ENCODE results near the gene GRM4.
"Not testable (repeated sequence)": the region's sequence is repeated elsewhere in the genome, so short reads cannot be mapped to it uniquely, and the experiment has no call there.

GRM4 gene

GRCh38 chr6:34061348-34061747, 84.5 kb downstream of the GRM4 start:
- no peak for DNase-seq

GRCh38 chr6:34059914-34060313, 86.0 kb downstream of the GRM4 start:
- DNase-seq: no peak

DNA sequence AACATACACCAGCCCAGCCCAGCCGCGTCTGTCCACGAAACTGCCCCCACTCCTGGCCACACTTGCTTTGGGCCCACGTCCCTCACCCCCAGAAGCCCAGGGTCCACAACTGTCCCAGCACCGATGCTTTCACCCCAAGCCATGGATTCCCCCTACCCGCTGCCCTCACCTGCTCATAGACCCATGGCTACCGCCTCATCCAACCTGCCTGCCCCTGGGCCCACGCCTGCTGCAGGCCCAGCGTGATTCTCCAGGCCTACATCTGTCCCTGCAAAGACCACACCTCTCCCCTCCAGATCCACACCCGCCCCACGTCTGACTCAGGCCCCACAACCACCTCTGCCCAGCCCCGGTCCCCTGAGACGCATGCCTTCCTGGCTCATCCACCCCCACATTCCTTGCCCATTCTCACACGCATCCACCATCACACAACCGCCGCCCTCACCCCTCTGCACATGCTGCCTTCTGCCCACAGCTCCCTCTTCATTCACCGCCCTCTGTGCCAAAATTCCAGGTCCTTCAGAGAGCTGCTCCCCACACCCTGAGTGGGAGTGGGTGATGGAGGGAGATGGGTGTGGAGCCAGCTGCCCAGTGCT, 86.7 kb downstream of the GRM4 start:
- DNase-seq: no peak

DNA sequence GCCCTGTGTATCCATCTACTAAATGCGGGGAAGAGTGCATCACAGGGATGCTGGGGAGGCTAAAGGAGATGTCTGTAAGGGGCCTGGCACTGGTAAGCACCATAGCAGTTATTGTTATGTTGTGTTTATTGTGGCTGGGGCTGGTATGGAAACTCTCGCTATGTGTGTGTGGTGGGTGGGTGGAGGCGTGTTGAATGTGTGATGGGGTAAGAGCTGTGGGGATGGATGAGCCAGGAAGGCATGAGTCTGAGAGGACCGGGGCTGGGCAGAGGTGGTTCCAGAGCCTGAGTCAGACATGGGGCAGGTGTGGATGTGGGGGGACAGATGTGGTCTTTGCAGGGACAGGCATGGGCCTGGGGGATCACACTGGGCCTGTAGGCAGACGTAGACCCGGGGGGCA, 88.1 kb downstream of the GRM4 start:
- no peak for DNase-seq

DNA sequence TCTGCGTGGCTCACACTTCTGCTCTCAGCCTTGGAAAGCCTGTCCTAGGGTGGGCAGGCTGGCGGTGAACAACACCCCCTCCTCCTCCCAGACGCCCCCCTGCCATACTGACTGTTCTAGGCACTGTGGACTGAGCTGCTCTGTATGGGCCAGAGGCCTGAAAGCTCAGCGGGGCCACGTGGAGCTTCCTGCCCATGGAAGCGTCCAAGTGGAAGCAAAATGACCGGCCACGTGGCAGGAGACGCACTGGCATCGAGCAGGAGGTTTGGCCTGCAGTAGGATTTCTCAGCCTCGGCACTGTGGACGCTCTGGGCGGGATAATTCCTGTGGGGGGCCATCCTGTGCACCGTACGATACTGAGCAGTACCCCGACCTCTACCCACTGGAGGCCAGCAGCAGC, 88.7 kb downstream of the GRM4 start:
- DNase-seq: no peak

- DNase-seq: no peak
These were observed 89.4 kb downstream of the GRM4 start for GRCh38 chr6:34056305-34057108.

- peak; percentile 68 for DNase-seq
These were observed 90.5 kb downstream of the GRM4 start for GRCh38 chr6:34055223-34055933.

DNA sequence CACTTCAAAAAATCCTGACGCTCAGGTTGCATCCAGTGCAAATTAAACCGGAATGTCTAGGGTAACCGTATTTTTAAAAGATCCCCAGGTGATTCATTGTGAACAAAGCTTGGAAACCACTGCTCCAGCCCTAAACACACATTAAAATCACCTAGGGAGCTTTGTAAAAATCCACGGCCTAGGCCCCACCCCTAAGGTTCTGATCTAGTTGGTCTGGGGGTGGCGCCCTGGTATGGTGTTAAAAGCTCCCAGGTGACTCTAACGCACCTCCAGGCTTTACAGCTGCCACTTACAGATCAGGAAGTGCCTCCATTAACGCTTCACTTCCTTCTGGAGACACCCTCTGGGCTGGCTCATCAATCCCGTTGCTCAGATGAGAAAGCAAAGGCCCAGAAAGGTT, 92.2 kb downstream of the GRM4 start:
- no peak for DNase-seq

DNA sequence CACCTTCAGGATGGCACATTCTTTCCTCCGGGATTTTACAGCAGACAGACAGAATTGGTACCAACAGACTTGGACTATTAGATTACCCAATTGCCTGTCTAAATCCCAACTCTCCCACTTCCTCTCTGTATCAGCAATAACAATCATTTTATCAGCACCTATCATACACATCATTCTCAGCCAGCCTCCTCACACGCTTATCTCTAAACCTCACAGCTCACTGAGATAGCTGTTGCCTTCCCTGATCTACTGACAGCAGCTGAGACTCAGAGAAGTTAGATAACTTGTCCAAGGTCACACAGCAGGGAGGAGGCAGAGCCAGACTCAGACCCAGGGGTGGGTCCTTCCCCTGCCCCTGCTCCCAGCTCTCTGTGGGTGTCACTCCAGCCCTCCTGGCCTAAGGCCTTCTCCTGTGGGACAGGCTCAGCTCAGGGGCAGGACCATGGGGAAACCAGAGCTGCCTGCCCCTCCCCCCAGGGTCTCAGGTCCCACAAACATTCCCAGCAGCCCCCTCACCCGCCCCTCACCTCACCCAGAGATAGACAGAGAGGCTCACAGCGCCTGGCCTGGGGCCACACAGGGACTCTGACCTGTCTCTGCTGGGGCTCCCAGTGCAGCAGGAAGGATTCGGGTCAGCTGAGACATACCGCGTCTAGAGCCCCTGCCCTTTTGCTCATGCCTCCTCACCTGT, 92.8 kb downstream of the GRM4 start:
- no peak for DNase-seq

GRCh38 chr6:34052071-34052825, 93.6 kb downstream of the GRM4 start:
- no peak for DNase-seq

DNA sequence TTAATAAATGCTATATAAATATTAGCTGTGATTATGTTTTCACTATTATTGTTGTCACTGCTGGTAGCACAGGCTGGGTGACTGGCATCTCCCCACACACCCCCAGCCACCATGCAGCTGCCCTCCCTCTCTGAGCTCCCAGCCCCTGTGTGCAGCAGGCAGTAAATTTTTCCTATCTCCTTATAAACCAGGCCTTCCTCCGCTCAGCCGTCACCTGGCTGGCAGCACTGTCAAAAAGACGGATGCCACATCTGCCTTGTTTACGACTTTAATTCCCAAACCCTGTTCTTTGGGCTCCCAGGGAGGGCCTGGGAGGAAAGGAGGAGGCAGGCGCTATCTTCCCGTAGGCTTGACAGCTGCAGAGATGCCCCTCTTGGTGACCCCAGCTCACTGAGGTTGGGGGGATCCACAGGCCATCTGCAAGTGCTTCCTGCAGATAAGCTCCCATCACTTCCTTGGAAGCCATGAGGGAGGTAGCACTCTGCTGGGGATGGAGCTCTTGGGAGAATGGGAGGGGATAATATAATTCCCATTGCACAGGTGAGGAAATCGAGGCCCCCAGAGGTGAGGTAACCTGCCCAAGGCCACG, 94.5 kb downstream of the GRM4 start:
- DNase-seq: no peak

- DNase-seq: no peak
These were observed 95.2 kb downstream of the GRM4 start for GRCh38 chr6:34050691-34051090.

- DNase-seq: no peak
These were observed 96.2 kb downstream of the GRM4 start for GRCh38 chr6:34049395-34050342.

DNA sequence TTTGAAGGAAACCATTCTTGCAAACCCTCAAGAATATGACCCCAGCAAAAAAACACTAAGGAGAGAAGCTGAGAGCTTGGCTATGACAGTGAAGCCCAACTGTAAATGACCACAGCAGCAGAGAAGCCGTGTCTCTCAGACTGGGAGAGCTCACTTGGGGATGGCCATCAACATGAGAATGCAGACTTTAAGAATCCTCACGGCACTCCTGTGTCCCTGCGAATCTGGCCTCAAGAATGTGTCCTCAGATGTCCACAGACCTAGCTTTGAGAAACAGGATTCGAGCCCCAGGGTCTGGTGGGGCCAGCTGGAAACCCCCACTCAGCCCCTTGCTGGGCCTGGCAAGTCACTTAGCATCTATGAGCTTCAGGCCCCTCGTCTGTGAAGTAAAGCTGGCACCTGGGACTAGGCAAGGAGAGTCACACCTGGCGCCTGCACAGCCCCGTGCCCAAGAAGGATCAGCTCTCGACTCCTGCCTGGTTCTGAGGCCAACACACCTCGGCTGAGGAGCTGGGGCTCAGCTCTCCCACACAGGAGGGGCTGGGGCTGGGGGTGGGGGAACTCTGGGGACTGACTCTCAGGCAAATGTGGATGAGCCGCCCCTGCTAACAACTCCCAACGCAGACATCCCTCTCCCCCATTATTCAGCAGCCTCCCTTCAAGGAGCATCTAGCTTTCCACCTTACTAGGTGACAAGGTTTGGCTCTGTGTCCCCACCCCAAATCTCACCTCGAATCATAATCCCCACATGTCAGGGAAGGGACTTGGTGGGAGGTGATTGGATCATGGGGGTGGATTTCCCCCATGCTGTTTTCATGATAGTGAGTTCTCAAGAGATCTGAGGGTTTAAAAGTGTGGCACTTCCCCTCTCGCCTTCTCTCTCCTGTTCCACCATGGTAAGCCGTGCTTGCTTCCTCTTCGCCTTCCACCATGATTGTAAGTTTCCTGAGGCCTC, 97.7 kb downstream of the GRM4 start:
- no peak for DNase-seq

DNA sequence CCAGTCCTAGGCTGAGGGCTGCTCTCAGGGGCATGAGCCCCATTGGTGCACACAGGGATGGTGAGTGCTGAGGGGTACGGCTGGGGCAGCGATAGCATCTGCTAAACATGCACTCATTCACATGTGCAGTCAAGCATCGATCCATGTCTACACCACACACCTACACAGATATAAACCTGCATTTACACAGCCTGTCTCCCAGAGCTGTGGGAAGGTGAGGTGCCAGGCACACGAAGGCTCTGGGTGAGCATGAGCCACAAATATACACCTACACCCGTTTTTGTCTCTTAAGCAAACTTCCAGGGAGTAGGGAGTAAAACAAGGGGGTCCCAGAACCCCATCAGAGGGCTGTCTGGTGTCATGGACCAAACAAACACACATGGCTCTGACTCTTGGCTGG, 99.3 kb downstream of the GRM4 start:
- no peak for DNase-seq

DNA sequence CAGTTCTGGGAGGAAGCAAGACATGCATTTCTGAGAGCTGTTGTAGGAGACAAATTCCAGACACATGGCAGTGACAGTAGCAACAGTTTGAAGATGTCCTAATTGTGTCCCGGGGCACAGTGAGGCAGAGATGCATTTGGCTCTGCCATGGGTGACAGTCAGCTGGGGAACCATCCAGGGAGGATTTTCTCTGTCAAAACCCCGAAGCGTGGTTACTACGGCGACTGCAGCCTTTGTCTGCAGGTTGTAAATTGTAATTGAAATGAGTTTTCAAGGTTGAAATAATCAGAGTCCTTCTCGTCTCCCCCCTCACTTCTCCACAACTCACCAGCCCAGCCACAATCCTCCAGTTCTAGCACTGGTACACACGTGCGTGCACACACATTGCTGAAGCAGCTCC, 100.1 kb downstream of the GRM4 start:
- no peak for DNase-seq

- no peak for DNase-seq
These were observed 100.8 kb downstream of the GRM4 start for GRCh38 chr6:34044945-34045595.

GRCh38 chr6:34043359-34043758, 102.5 kb downstream of the GRM4 start:
- no peak for DNase-seq

DNA sequence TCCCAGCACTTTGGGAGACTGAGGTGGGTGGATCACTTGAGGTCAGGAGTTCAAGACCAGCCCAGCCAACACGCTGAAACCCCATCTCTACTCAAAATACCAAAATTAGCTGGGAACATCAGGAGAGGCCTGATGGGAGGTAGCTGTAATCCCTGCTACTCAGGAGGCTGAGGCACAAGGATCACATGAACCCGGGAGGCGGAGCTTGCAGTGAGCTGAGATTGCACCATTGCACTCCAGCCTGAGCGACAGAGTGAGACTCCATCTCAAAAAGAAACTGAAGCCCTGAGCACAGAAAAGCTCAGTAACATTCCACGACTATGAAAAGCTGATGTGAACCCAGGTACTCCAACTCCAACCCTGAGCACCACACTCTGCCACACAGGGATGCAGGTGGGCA, 103.9 kb downstream of the GRM4 start:
- not testable (repeated sequence) for DNase-seq

Data from activated CD8-positive, alpha-beta memory T cell treated with anti-CD3 and anti-CD28 coated beads, Interleukin-2, amount 50 U/mL, for 4 hours (primary cell).